Caco-2 (cell line): Measurements from ENCODE around the gene STX1B. TPM values are rescaled to one million over a fixed set of nuclear protein-coding genes. Genes with fewer than 3 reads are reported as not detected.

Experiments used
- BruUV-seq: library from RNA; stranded (reverse); fragments of 400-500 nt; replicated peaks from 2 replicates; lab custom pipeline; 2021; lab: Mats Ljungman, UMichigan
- CTCF ChIA-PET: fragments of 300-600 bp; sonication (Branson Sonifier 250); formaldehyde crosslinking; loops from one replicate; lab custom pipeline; 2022; ENCODE audit warnings: antibody characterized with exemption; lab: Charles Lee
- POLR2A ChIA-PET: fragments of 300-600 bp; sonication (Branson Sonifier 250); formaldehyde crosslinking; loops from one replicate; lab custom pipeline; 2022; ENCODE audit warnings: antibody characterized with exemption; lab: Charles Lee
- DNase-seq, 2 experiments: peaks; one replicate each; pipeline versions ENCODE4 v3.0.0 to v3.0.0-alpha.2; 2020 to 2022
- H3K27me3 ChIP-seq: replicated peaks from 2 replicates; pipeline ENCODE4 v1.6.0; 2011; ENCODE audit warnings: low read length; ENCODE audit not compliant: control insufficient read depth, insufficient read depth
- H3K36me3 ChIP-seq: 2 replicates; pipeline ENCODE4 v1.5.1; 2011; ENCODE audit warnings: low read length; ENCODE audit not compliant: control insufficient read depth, insufficient read depth
- H3K4me1 ChIP-seq: fragments of 250-450 bp; sonication (Bioruptor Pico); 2 replicates; pipeline ENCODE4 v1.5.1; 2020; ENCODE audit warnings: mild to moderate bottlenecking
- H3K4me3 ChIP-seq: 2 replicates; pipeline ENCODE4 v1.5.1; 2011; ENCODE audit warnings: low read depth, mild to moderate bottlenecking, control low read depth, low read length
- H3K9me3 ChIP-seq: fragments of 250-450 bp; sonication (Bioruptor Pico); 2 replicates; pipeline ENCODE4 v1.5.1; 2020; ENCODE audit warnings: mild to moderate bottlenecking, moderate library complexity
- H3K27ac Mint-ChIP-seq: one replicate; pipeline ENCODE4 v1.8.0; 2022; ENCODE audit warnings: mixed read lengths; ENCODE audit not compliant: unreplicated experiment
- H3K27me3 Mint-ChIP-seq: one replicate; pipeline ENCODE4 v1.8.0; 2022; ENCODE audit warnings: mixed read lengths; ENCODE audit not compliant: insufficient read depth, unreplicated experiment
- H3K36me3 Mint-ChIP-seq: one replicate; pipeline ENCODE4 v1.8.0; 2022; ENCODE audit warnings: mild to moderate bottlenecking, mixed read lengths; ENCODE audit not compliant: insufficient read depth, unreplicated experiment
- H3K4me1 Mint-ChIP-seq: one replicate; pipeline ENCODE4 v1.8.0; 2022; ENCODE audit warnings: low read depth, mixed read lengths; ENCODE audit not compliant: unreplicated experiment
- H3K4me3 Mint-ChIP-seq: one replicate; pipeline ENCODE4 v1.8.0; 2022; ENCODE audit warnings: mild to moderate bottlenecking, moderate library complexity, mixed read lengths; ENCODE audit not compliant: unreplicated experiment
- H3K9me3 Mint-ChIP-seq: one replicate; pipeline ENCODE4 v1.8.0; 2022; ENCODE audit warnings: mixed read lengths; ENCODE audit not compliant: unreplicated experiment
- CTCF ChIP-seq, 2 experiments: fragments of 200-600 bp in 1 of 2; IDR thresholded peaks; 1 replicate in 1 of 2; 2 replicates in 1 of 2; pipeline versions ENCODE4 v1.5.1 to v1.8.0; 2011 to 2022; ENCODE audit warnings: antibody characterized with exemption in 1 of 2, control low read depth in 1 of 2, inconsistent platforms in 1 of 2, low read depth in 1 of 2, low read length in 1 of 2, mild to moderate bottlenecking in 1 of 2, moderate library complexity in 1 of 2; ENCODE audit not compliant: insufficient read depth in 1 of 2, severe bottlenecking in 1 of 2, unreplicated experiment in 1 of 2
- intact Hi-C: fragments of 100-400 bp; cut with micrococcal nuclease; formaldehyde crosslinking; loops from one replicate; pipeline ENCODE4 v1.10.0; 2022; ENCODE audit not compliant: unreplicated experiment
- total RNA-seq: library from RNA; stranded (reverse); gene quantifications from 2 replicates; pipeline ENCODE4 v1.2.3, GENCODE V29; 2022

The STX1B gene
- total RNA-seq, 1 experiment from 2014 or later = 0.77 TPM

DNA sequence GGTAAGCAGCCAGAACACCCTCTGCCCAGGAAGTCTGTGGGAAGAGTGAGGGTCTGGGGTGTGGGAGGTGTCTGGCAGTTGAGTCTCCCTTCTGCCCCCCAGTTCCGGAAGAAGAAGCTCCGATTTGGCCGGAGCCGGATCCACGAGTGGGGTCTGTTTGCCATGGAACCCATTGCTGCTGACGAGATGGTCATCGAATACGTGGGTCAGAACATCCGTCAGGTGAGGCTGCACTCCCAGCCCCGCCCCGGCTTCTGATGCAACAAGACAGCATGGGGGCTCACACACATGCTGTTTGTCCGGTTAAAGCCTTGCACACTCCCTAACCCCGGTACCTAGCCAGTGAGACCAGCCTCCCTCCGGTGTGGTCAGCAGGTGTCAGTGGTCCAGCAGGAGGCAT, 29.5 kb downstream of the STX1B start:
- Mint-ChIP-seq H3K27me3 (no peaks in the 10 kb centered on the region), H3K4me1 (peaks cover 6% of the 10 kb centered on the region), H3K9me3 (no peaks in the 10 kb centered on the region), H3K4me3 (no peak overlapping the region), H3K36me3 (peaks cover 39% of the 10 kb centered on the region), H3K27ac (no peak overlapping the region)
- no peak for DNase-seq
- H3K36me3 ChIP-seq = no peaks in the 10 kb centered on the region; the same call in 1 of the 2 replicates
- no TSS peak for BruUV-seq
- TF ChIP-seq CTCF (IDR thresholded peaks at IDR 0.05; ENCODE audit: insufficient read depth in 1 of 2, low read depth in 1 of 2, low read length in 1 of 2, severe bottlenecking in 1 of 2, unreplicated experiment in 1 of 2) = no peak
- CTCF ChIA-PET = no interaction called here
- H3K4me1 ChIP-seq = peaks cover 7% of the 10 kb centered on the region
- no peaks in the 10 kb centered on the region for H3K9me3 ChIP-seq
- H3K27me3 ChIP-seq = no peaks in the 10 kb centered on the region
- POLR2A ChIA-PET = no interaction called here
- intact Hi-C loops = no loop called here
- H3K4me3 ChIP-seq = no peak overlapping the region

DNA sequence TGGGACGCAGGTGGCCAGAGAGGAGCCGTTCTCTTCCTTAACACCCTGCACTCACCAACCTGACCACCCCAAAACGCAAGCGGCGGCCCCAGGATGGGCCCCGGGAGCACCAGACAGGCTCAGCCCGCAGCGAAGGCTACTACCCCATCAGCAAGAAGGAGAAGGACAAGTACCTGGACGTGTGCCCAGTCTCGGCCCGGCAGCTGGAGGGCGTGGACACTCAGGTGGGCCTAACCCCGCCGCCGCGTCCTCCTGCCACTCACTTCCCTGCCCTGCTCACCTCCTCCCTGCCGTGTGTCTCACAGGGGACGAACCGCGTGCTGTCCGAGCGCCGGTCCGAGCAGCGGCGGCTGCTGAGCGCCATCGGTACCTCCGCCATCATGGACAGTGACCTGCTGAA, 30.0 kb downstream of the STX1B start:
- H3K4me1 Mint-ChIP-seq = peaks cover 4% of the 10 kb centered on the region
- Histone ChIP-seq H3K4me3 (no peak overlapping the region), H3K4me1 (peaks cover 6% of the 10 kb centered on the region), H3K36me3 (no peaks in the 10 kb centered on the region; the same call in 1 of the 2 replicates), H3K9me3 (no peaks in the 10 kb centered on the region), H3K27me3 (no peaks in the 10 kb centered on the region)
- H3K9me3 Mint-ChIP-seq = no peaks in the 10 kb centered on the region
- intact Hi-C loops = no loop called here
- no peaks in the 10 kb centered on the region for H3K27me3 Mint-ChIP-seq
- BruUV-seq = no TSS peak
- peaks cover 44% of the 10 kb centered on the region for H3K36me3 Mint-ChIP-seq
- ChIA-PET CTCF (no interaction called here), POLR2A (no interaction called here)
- TF ChIP-seq CTCF (IDR thresholded peaks at IDR 0.05; ENCODE audit: insufficient read depth in 1 of 2, low read depth in 1 of 2, low read length in 1 of 2, severe bottlenecking in 1 of 2, unreplicated experiment in 1 of 2) = no peak
- DNase-seq = no peak
- no peak overlapping the region for H3K4me3 Mint-ChIP-seq
- no peak overlapping the region for H3K27ac Mint-ChIP-seq

DNA sequence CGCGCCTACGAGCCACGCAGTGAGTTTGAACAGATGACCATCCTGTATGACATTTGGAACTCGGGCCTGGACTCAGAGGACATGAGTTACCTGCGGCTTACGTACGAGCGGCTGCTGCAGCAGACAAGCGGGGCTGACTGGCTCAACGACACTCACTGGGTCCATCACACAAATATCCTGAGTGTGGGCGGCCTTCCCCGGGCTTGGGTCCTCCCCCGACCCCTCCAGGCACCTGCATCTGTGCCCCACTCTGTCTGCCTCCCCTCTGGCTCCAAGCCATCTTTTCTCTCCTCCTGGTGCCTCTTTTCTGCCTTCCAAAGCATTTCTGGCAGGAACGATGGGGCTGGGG, 30.4 kb downstream of the STX1B start:
- H3K36me3 ChIP-seq = no peaks in the 10 kb centered on the region; the same call in 1 of the 2 replicates
- H3K4me3 ChIP-seq = no peak overlapping the region
- no peak overlapping the region for H3K27ac Mint-ChIP-seq
- no TSS peak for BruUV-seq
- H3K27me3 ChIP-seq = no peaks in the 10 kb centered on the region
- no peak for TF ChIP-seq CTCF (IDR thresholded peaks at IDR 0.05; ENCODE audit: insufficient read depth in 1 of 2, low read depth in 1 of 2, low read length in 1 of 2, severe bottlenecking in 1 of 2, unreplicated experiment in 1 of 2)
- peaks cover 2% of the 10 kb centered on the region for H3K4me1 ChIP-seq
- ChIA-PET POLR2A (no interaction called here), CTCF (no interaction called here)
- peaks cover 44% of the 10 kb centered on the region for H3K36me3 Mint-ChIP-seq
- no peak overlapping the region for H3K4me3 Mint-ChIP-seq
- no peaks in the 10 kb centered on the region for H3K27me3 Mint-ChIP-seq
- no peak for DNase-seq
- H3K9me3 Mint-ChIP-seq = no peaks in the 10 kb centered on the region
- no peaks in the 10 kb centered on the region for H3K9me3 ChIP-seq
- H3K4me1 Mint-ChIP-seq = no peaks in the 10 kb centered on the region
- intact Hi-C loops = no loop called here
